ENCODE data around the gene RFPL1.
"Not testable (repeated sequence)": the region's sequence is repeated elsewhere in the genome, so short reads cannot be mapped to it uniquely, and the experiment has no call there.

RFPL1 gene

GRCh38 chr22:29438283-29438682, at the start of gene RFPL1:
RFPL1 (plus strand) TSS chr22:29438583.
- not testable (repeated sequence) for DNase-seq

GRCh38 chr22:29388759-29389090, 49.7 kb upstream of the RFPL1 start:
- DNase-seq, result no peak

- DNase-seq, result no peak
Measured at GRCh38 chr22:29390270-29390669, 48.1 kb upstream of the RFPL1 start.

GRCh38 chr22:29391546-29391945, 46.8 kb upstream of the RFPL1 start:
- DNase-seq, result no peak

- DNase-seq, result no peak
Measured at GRCh38 chr22:29393019-29393608, 45.3 kb upstream of the RFPL1 start.

GRCh38 chr22:29394931-29395581, 43.3 kb upstream of the RFPL1 start:
- DNase-seq, result peak; percentile 91

- DNase-seq, result no peak
Measured at GRCh38 chr22:29396126-29396525, 42.3 kb upstream of the RFPL1 start.

- no peak for DNase-seq
Measured at GRCh38 chr22:29397791-29398190, 40.6 kb upstream of the RFPL1 start.

- DNase-seq, result no peak
Measured at GRCh38 chr22:29400576-29400975, 37.8 kb upstream of the RFPL1 start.

GRCh38 chr22:29401538-29401937, 36.8 kb upstream of the RFPL1 start:
- DNase-seq, result not testable (repeated sequence)

GRCh38 chr22:29408940-29409339, 29.4 kb upstream of the RFPL1 start:
- DNase-seq, result no peak

GRCh38 chr22:29411569-29412211, 26.7 kb upstream of the RFPL1 start:
- not testable (repeated sequence) for DNase-seq

- DNase-seq, result peak; percentile 41
Measured at GRCh38 chr22:29412772-29413171, 25.6 kb upstream of the RFPL1 start.

- peak; percentile 16 for DNase-seq
Measured at GRCh38 chr22:29414951-29415591, 23.3 kb upstream of the RFPL1 start.

- not testable (repeated sequence) for DNase-seq
Measured at GRCh38 chr22:29418704-29419103, 19.7 kb upstream of the RFPL1 start.

GRCh38 chr22:29426476-29426875, 11.9 kb upstream of the RFPL1 start:
- DNase-seq, result no peak

GRCh38 chr22:29427176-29427760, 11.1 kb upstream of the RFPL1 start:
- no peak for DNase-seq

GRCh38 chr22:29431986-29432385, 6.4 kb upstream of the RFPL1 start:
- DNase-seq, result no peak

- no peak for DNase-seq
Measured at GRCh38 chr22:29433856-29434255, 4.5 kb upstream of the RFPL1 start.

GRCh38 chr22:29434288-29434687, 4.1 kb upstream of the RFPL1 start:
- DNase-seq, result no peak

- DNase-seq, result no peak
Measured at GRCh38 chr22:29435236-29436136, 2.9 kb upstream of the RFPL1 start.

- DNase-seq, result no peak
Measured at GRCh38 chr22:29442976-29443375, 4.6 kb downstream of the RFPL1 start.

- no peak for DNase-seq
Measured at GRCh38 chr22:29443452-29443851, 5.1 kb downstream of the RFPL1 start.

All from hematopoietic multipotent progenitor cell treated with erythropoietin and hydrocortisone succinate and interleukin-3 and kit ligand, for 6 days (in vitro differentiated cells).